ENCODE measurements around the gene C11orf68. TPM values are rescaled to one million over a fixed set of nuclear protein-coding genes. Genes with fewer than 3 reads are reported as not detected.

Gene C11orf68
- total and polyA plus RNA-seq, 2 of the 8 experiments (the other 6 are each of a cell fraction or from before 2014, with no cell fraction given): 24.0 to 51.2 TPM

GRCh38 chr11:65964906-65965305 is 46.0 kb upstream of the C11orf68 start:
- 96% methylated on average over 7 of the region's 10 CpGs; no CpG with 5 or more reads in 1 of the 2 experiments for WGBS, 2 experiments (ENCODE audit: extremely low coverage in 1 of 2, insufficient coverage in 1 of 2, insufficient read length in 1 of 2, insufficient replicate concordance in 2 of 2, low coverage in 1 of 2, low lambda C conversion rate in 2 of 2, missing lambda C conversion rate in 1 of 2)
- Histone ChIP-seq H3K9ac (replicated peaks in 1 of 4; ENCODE audit: extremely low read depth in 1 of 4, low read depth in 3 of 4, low read length in 3 of 4) (no peak overlapping the region; a peak in 1 of 7 replicates), H3K4me1 (replicated peaks in 1 of 4; ENCODE audit: control insufficient read depth in 3 of 4, insufficient read depth in 4 of 4, low read length in 3 of 4) (peaks cover 0 to 9% (median 3%) of the 10 kb centered on the region in 4 experiments; a peak in 3 of 7 replicates), H3K27me3 (replicated peaks in 1 of 4; ENCODE audit: control insufficient read depth in 3 of 4, extremely low read depth in 1 of 4, insufficient read depth in 3 of 4, low read length in 3 of 4) (no peaks in the 10 kb centered on the region), H3K18ac (ENCODE audit: extremely low read depth, low read length) (no peak overlapping the region), H3K4me2 (ENCODE audit: insufficient read depth in 1 of 2, low read depth in 2 of 2, low read length in 2 of 2) (no peak overlapping the region), H3K27ac (ENCODE audit: low read depth, low read length) (no peak overlapping the region), H3K23ac (ENCODE audit: insufficient read length) (no peak overlapping the region), H3K79me1 (ENCODE audit: low read depth, low read length) (peaks cover 9% of the 10 kb centered on the region), H3K9me3 (ENCODE audit: insufficient read depth in 2 of 2, low read depth in 1 of 2, low read length in 1 of 2) (no peaks in the 10 kb centered on the region), H3K56ac (replicated peaks; ENCODE audit: insufficient read length, low read depth, low read length) (no peak overlapping the region), H3K14ac (ENCODE audit: insufficient read length) (no peak overlapping the region), H4K91ac (replicated peaks; ENCODE audit: insufficient read length, low read length) (no peak overlapping the region), H3K36me3 (ENCODE audit: control insufficient read depth in 2 of 4, insufficient read depth in 4 of 4, low read length in 3 of 4) (peaks cover 12 to 47% (median 35%) of the 10 kb centered on the region in 4 experiments), H3K4ac (replicated peaks; ENCODE audit: insufficient read length, low read depth, low read length) (no peak overlapping the region), H3K4me3 (ENCODE audit: extremely low read depth in 1 of 4, insufficient read depth in 2 of 4, low read depth in 3 of 4, low read length in 4 of 4) (no peak overlapping the region), H2BK15ac (ENCODE audit: low read length) (no peak overlapping the region), H2BK120ac (replicated peaks; ENCODE audit: low read depth, low read length) (no peak overlapping the region), H4K5ac (ENCODE audit: insufficient read length, low read depth, low read length) (no peak overlapping the region), H4K8ac (ENCODE audit: extremely low read depth, insufficient read depth, low read length) (no peak overlapping the region), H2AFZ (ENCODE audit: low read length) (no peak overlapping the region), H2AK5ac (ENCODE audit: low read depth, low read length) (no peak overlapping the region), H2BK20ac (ENCODE audit: low read length) (no peak overlapping the region), H2BK5ac (ENCODE audit: low read depth, low read length) (no peak overlapping the region), H4K20me1 (replicated peaks in 1 of 2; ENCODE audit: control insufficient read depth in 1 of 2, insufficient read depth in 2 of 2, low read length in 2 of 2) (peaks cover 1 to 11% of the 10 kb centered on the region in 2 experiments), H3K23me2 (ENCODE audit: low read depth, low read length) (peaks cover 14% of the 10 kb centered on the region; the same call in 1 of the 2 replicates), H2BK12ac (ENCODE audit: low read depth, low read length) (no peak overlapping the region), H3K79me2 (ENCODE audit: control insufficient read depth in 1 of 2, insufficient read depth in 2 of 2, low read length in 2 of 2) (peaks cover 11 to 21% of the 10 kb centered on the region in 2 experiments)
- DNase-seq (ENCODE audit: low read depth in 1 of 2, low spot score in 2 of 2) (no peak), FAIRE-seq (no peak)
- POLR2A ChIA-PET (ENCODE audit: partially characterized antibody): interaction anchor here (0.8 to 2.4 kb wide), 4 partner anchors 14 to 106 kb away, joined by 3 to 7 read pairs (median 5); no protein-coding TSS in a partner anchor
- CTCF ChIA-PET (ENCODE audit: partially characterized antibody): interaction anchor here (0.8 to 1.8 kb wide), 2 partner anchors 72 to 80 kb away, joined by 4 to 5 read pairs; no protein-coding TSS in a partner anchor
- no peak for TF ChIP-seq GTF2F1 (IDR thresholded peaks at IDR 0.05; ENCODE audit: borderline replicate concordance, low read depth, low read length)
- no peak for TF ChIP-seq SIN3A (conservative IDR thresholded peaks at IDR 0.05 in 1 of 2, IDR thresholded peaks at IDR 0.05 in 1 of 2; ENCODE audit: low read depth in 1 of 2, low read length in 2 of 2)
- TF ChIP-seq GABPA (IDR thresholded peaks at IDR 0.05; ENCODE audit: borderline replicate concordance, insufficient read depth, low read length): no peak
- TF ChIP-seq NRF1 (IDR thresholded peaks at IDR 0.05; ENCODE audit: low read depth, low read length): no peak
- TF ChIP-seq PHF8 (conservative IDR thresholded peaks at IDR 0.05; ENCODE audit: low read depth, low read length): no peak
- TF ChIP-seq SUZ12 (IDR thresholded peaks at IDR 0.05; ENCODE audit: low read length): no peak
- no peak for TF ChIP-seq HDAC2 (IDR thresholded peaks at IDR 0.05; ENCODE audit: borderline replicate concordance in 1 of 2, low read depth in 2 of 2, low read length in 2 of 2)
- TF ChIP-seq USF2 (IDR thresholded peaks at IDR 0.05; ENCODE audit: low read length): no peak
- no peak for TF ChIP-seq RAD21 (IDR thresholded peaks at IDR 0.05 in 1 of 2, conservative IDR thresholded peaks at IDR 0.05 in 1 of 2; ENCODE audit: low read depth in 2 of 2, low read length in 2 of 2)
